CD4-positive, alpha-beta T cell (primary cell): Measurements from ENCODE around the gene ADAMTS12. TPM values are rescaled to one million over a fixed set of nuclear protein-coding genes. Genes with fewer than 3 reads are reported as not detected.

Experiments used
- ATAC-seq: fragments of 200-7000 bp; cut with Tn5 transposase; one replicate; pipeline ENCODE4 v1.10.0; 2022; ENCODE audit warnings: mild to moderate bottlenecking; ENCODE audit not compliant: poor library complexity
- CTCF ChIA-PET: fragments of 350-600 bp; sonication (Branson Sonifier 250); formaldehyde crosslinking; loops from one replicate; lab custom pipeline; 2021; ENCODE audit warnings: antibody characterized with exemption, inconsistent platforms; lab: Charles Lee
- POLR2A ChIA-PET: fragments of 350-600 bp; sonication (Branson Sonifier 250); formaldehyde crosslinking; loops from one replicate; lab custom pipeline; 2021; ENCODE audit warnings: antibody characterized with exemption, inconsistent platforms; lab: Charles Lee
- DNase-seq, 14 experiments: peaks; one replicate each; pipeline ENCODE4 v3.0.0-alpha.2; 2013 to 2020; ENCODE audit warnings: mixed read lengths in 2 of 14
- H3K27ac ChIP-seq, 2 donors: one replicate each; pipeline versions ENCODE4 v1.5.1 to v1.7.0; 2013; ENCODE audit warnings: low read length in 2 of 2, low read depth in 1 of 2, mild to moderate bottlenecking in 1 of 2
- H3K27me3 ChIP-seq, 2 experiments: 1 replicate in 1 of 2; 2 replicates in 1 of 2; pipeline versions ENCODE4 v1.6.1 to v1.7.0; 2013; ENCODE audit warnings: low read length in 2 of 2, control low read depth in 1 of 2, mild to moderate bottlenecking in 1 of 2, moderate library complexity in 1 of 2; ENCODE audit not compliant: insufficient read depth in 2 of 2, control insufficient read depth in 1 of 2
- H3K36me3 ChIP-seq: one replicate; pipeline ENCODE4 v1.6.1; 2013; ENCODE audit warnings: low read length, control low read depth; ENCODE audit not compliant: insufficient read depth
- H3K4me1 ChIP-seq: one replicate; pipeline ENCODE4 v1.6.1; 2013; ENCODE audit warnings: low read length, control low read depth; ENCODE audit not compliant: insufficient read depth
- H3K4me3 ChIP-seq: one replicate; pipeline ENCODE4 v1.5.1; 2013; ENCODE audit warnings: mild to moderate bottlenecking, low read length, moderate library complexity
- H3K9me3 ChIP-seq, 2 experiments: 1 replicate in 1 of 2; 2 replicates in 1 of 2; pipeline versions ENCODE4 v1.6.1 to v1.7.0; 2013; ENCODE audit warnings: low read length in 2 of 2, mild to moderate bottlenecking in 2 of 2, control low read depth in 1 of 2, moderate library complexity in 1 of 2; ENCODE audit not compliant: control insufficient read depth in 1 of 2, insufficient read depth in 1 of 2
- H3K27ac Mint-ChIP-seq: one replicate; pipeline ENCODE4 v1.8.0; 2020; ENCODE audit warnings: mixed read lengths
- H3K27me3 Mint-ChIP-seq: one replicate; pipeline ENCODE4 v1.8.0; 2021; ENCODE audit warnings: mixed read lengths
- H3K36me3 Mint-ChIP-seq: one replicate; pipeline ENCODE4 v1.8.0; 2021; ENCODE audit warnings: low read depth, mixed read lengths
- H3K4me1 Mint-ChIP-seq: one replicate; pipeline ENCODE4 v1.8.0; 2021; ENCODE audit warnings: low read depth, mixed read lengths
- H3K4me3 Mint-ChIP-seq: one replicate; pipeline ENCODE4 v1.8.0; 2020; ENCODE audit warnings: mild to moderate bottlenecking, mixed read lengths
- H3K9me3 Mint-ChIP-seq: one replicate; pipeline ENCODE4 v1.8.0; 2020; ENCODE audit warnings: mixed read lengths
- intact Hi-C, 2 experiments: fragments of 100-400 bp; cut with DNase I in 1 of 2; cut with micrococcal nuclease in 1 of 2; formaldehyde crosslinking; loops; one replicate each; pipeline versions ENCODE4 v1.15.1 to v1.9.0; 2023 to 2025; cut with DNase I, micrococcal nuclease
- total RNA-seq, 174 experiments: library from RNA in 2 of 174; stranded (reverse) in 2 of 174; gene quantifications; one replicate each; pipeline ENCODE4 v1.2.3 and lab custom pipeline; 2021 to 2026
- TF ChIP-seq, protein P1 (sequence below): fragments of 200-600 bp; IDR thresholded peaks from one replicate; pipeline ENCODE4 v1.8.0; 2022; ENCODE audit warnings: antibody characterized with exemption, mild to moderate bottlenecking

ADAMTS12 gene
- total RNA-seq, 2 experiments from 2014 or later = 0.06 TPM; not detected in 1

DNA sequence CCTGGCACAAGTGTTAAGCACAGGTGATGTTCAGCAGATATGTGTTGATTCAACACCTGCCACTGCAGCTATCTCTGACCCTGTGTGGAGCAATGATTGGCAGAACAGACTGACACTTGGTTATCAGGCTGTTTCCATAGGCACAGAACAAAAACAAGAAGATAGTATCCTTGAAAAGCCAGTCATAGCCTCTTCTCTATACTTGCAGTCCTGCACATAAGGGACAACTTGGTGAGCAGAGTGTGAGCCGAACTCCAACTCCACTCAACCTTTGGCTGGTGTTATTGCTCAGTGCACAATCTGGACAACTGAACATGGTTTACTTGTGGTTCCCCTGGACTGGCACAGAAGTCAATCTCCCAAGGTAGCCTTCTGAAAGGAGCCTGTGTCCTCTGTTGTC is 99.2 kb downstream of the ADAMTS12 start:
- TF ChIP-seq, protein P1, sequence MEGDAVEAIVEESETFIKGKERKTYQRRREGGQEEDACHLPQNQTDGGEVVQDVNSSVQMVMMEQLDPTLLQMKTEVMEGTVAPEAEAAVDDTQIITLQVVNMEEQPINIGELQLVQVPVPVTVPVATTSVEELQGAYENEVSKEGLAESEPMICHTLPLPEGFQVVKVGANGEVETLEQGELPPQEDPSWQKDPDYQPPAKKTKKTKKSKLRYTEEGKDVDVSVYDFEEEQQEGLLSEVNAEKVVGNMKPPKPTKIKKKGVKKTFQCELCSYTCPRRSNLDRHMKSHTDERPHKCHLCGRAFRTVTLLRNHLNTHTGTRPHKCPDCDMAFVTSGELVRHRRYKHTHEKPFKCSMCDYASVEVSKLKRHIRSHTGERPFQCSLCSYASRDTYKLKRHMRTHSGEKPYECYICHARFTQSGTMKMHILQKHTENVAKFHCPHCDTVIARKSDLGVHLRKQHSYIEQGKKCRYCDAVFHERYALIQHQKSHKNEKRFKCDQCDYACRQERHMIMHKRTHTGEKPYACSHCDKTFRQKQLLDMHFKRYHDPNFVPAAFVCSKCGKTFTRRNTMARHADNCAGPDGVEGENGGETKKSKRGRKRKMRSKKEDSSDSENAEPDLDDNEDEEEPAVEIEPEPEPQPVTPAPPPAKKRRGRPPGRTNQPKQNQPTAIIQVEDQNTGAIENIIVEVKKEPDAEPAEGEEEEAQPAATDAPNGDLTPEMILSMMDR = no peak
- ATAC-seq = no peak
- H3K36me3 Mint-ChIP-seq = no peaks in the 10 kb centered on the region
- Histone ChIP-seq H3K9me3 (peaks cover 0 to 4% of the 10 kb centered on the region in 2 experiments), H3K27me3 (peaks cover 0 to under 1% of the 10 kb centered on the region in 2 experiments), H3K27ac (no peak overlapping the region), H3K4me1 (no peaks in the 10 kb centered on the region), H3K36me3 (no peaks in the 10 kb centered on the region), H3K4me3 (no peak overlapping the region)
- ChIA-PET CTCF (no interaction called here), POLR2A (no interaction called here)
- peaks cover 6% of the 10 kb centered on the region for H3K27me3 Mint-ChIP-seq
- DNase-seq = no peak
- H3K4me1 Mint-ChIP-seq = no peaks in the 10 kb centered on the region
- H3K9me3 Mint-ChIP-seq = no peaks in the 10 kb centered on the region
- no peak overlapping the region for H3K27ac Mint-ChIP-seq
- no peak overlapping the region for H3K4me3 Mint-ChIP-seq
- intact Hi-C loops = no loop called here

DNA sequence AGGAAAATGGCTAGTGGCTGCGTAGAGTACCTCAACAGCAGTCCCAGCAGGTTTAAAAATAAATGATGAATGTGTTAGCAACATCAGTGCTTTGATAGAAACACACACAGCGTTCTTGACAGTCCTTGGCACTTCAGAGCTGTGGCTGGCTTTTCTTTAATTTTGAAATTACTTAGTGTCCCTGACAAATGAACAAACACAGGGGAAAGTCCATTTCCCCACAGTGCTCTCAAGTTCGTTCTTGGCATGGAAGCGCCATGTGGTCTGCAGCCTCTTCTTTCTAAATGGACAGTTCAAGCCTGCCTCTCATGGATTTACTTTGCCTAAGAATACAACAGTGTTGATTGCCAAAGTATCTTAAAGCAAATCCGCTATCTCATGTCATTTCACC is 102.2 kb downstream of the ADAMTS12 start:
- Mint-ChIP-seq H3K27ac (no peak overlapping the region), H3K4me1 (no peaks in the 10 kb centered on the region), H3K36me3 (no peaks in the 10 kb centered on the region), H3K9me3 (peaks cover 2% of the 10 kb centered on the region), H3K4me3 (no peak overlapping the region), H3K27me3 (peaks cover 5% of the 10 kb centered on the region)
- Histone ChIP-seq H3K27ac (no peak overlapping the region), H3K9me3 (peaks cover 0 to 4% of the 10 kb centered on the region in 2 experiments), H3K4me1 (no peaks in the 10 kb centered on the region), H3K36me3 (no peaks in the 10 kb centered on the region), H3K4me3 (no peak overlapping the region), H3K27me3 (peaks cover 0 to 3% of the 10 kb centered on the region in 2 experiments)
- DNase-seq = no peak
- ChIA-PET POLR2A (no interaction called here), CTCF (no interaction called here)
- TF ChIP-seq, protein P1 = no peak
- no peak for ATAC-seq
- intact Hi-C loops = no loop called here

DNA sequence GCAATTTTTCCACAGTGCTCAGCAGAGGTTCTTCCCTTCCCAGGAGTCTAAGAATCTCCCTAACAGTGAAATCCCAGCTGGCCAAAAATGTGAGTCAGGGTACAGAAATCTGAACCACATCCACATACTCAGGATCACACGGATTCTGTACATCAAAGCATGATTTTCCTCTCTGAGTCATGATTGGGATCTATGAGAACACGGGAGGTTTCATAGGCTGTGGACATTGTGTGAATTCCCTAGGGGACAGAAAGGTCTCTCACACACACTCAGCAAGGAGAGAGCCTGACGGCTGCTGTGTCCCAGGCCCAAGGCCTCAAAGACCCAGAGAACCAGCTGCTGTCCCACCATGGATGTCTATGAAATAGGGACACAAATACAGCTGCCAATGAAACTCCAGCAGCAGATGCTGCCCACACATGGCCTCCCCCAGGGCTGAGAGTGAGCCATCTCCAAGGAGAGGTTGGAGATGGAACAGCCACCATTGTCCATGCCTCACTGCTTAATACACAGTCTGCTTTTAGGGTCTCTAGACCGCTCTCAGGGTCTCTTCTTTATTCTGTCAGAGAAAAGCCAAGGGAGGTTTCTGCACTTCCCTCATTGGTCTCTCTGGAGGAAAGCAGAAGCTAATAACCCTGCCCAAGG is 102.7 kb downstream of the ADAMTS12 start:
- H3K4me1 Mint-ChIP-seq = no peaks in the 10 kb centered on the region
- Histone ChIP-seq H3K27ac (no peak overlapping the region), H3K4me3 (no peak overlapping the region), H3K27me3 (peaks cover 0 to 3% of the 10 kb centered on the region in 2 experiments), H3K4me1 (no peaks in the 10 kb centered on the region), H3K36me3 (no peaks in the 10 kb centered on the region), H3K9me3 (peaks cover 0 to 4% of the 10 kb centered on the region in 2 experiments)
- H3K27ac Mint-ChIP-seq = no peak overlapping the region
- TF ChIP-seq, protein P1 = no peak
- peaks cover 2% of the 10 kb centered on the region for H3K9me3 Mint-ChIP-seq
- POLR2A ChIA-PET = no interaction called here
- ATAC-seq (no peak), DNase-seq (no peak)
- CTCF ChIA-PET = no interaction called here
- no peak overlapping the region for H3K4me3 Mint-ChIP-seq
- H3K27me3 Mint-ChIP-seq = peaks cover under 1% of the 10 kb centered on the region
- H3K36me3 Mint-ChIP-seq = no peaks in the 10 kb centered on the region
- intact Hi-C loops = no loop called here
